GM12891 (cell line): ENCODE results near the gene PARD6B.

Experiments used
- DNase-seq: peaks from one replicate; pipeline ENCODE4 v3.0.0; 2011; ENCODE audit warnings: low spot score; ENCODE audit not compliant: insufficient read length
- FAIRE-seq: peaks from 2 replicates; lab custom pipeline; 2011; peaks lifted over from hg19 to GRCh38; lab: Jason Lieb, UNC
- PAX5 ChIP-seq: IDR thresholded peaks from 2 replicates; pipeline ENCODE4 v1.6.1; 2011; ENCODE audit warnings: low read length, moderate library complexity, mild to moderate bottlenecking; ENCODE audit not compliant: insufficient read depth, severe bottlenecking
- POLR2A ChIP-seq: IDR thresholded peaks from 2 replicates; pipeline ENCODE4 v1.6.1; 2011; ENCODE audit warnings: low read depth, low read length, control low read depth
- POLR2AphosphoS5 ChIP-seq: IDR thresholded peaks from 2 replicates; pipeline ENCODE4 v1.6.1; 2011; ENCODE audit warnings: low read depth, low read length, control low read depth
- POU2F2 ChIP-seq: IDR thresholded peaks from 2 replicates; pipeline ENCODE4 v1.6.1; 2011; ENCODE audit warnings: low read depth, mild to moderate bottlenecking, control low read depth, low read length, moderate library complexity
- SPI1 ChIP-seq: IDR thresholded peaks from 2 replicates; pipeline ENCODE4 v1.6.1; 2011; ENCODE audit warnings: low read depth, low read length, control low read depth
- TAF1 ChIP-seq: IDR thresholded peaks from 2 replicates; pipeline ENCODE4 v1.6.1; 2011; ENCODE audit warnings: low read depth, low read length, control low read depth

PARD6B gene

DNA sequence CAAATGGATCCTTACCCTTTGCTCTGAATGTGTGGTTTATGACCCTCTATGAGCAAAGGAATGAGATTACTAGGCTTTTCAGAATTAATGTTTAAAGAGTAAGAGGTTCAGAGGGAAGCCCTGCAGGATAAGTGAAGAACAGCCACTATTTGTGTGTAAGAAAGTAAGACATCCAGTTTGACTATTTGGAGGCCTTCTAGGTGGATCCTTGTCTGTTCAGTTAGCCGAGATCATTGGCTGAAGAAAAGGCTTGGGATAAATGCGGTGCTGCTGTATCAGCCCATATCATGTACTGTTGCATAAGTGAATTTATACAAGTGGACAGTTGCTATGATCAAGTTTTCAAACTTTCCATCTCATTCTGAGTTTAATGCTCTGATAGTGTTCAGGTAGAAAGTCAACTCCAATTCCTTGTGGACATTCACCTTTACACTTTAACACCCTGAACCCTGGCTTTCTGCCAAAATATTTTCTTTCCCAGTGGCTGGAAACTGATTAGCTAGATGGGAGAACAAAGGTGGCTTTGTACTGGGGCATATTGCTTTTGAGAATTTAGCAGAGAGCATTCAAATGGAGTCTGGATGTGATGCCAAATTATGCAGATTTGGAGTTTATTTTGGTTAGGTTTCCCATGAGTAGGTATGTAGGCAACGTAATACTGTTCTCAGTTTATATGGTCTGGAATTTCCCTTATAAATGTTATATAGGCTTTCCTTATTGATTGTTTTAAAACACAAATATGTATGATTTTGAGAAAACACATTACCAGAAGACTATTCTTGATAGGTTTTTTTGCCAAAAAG is 15.0 kb downstream of the PARD6B start:
- FAIRE-seq (no peak), DNase-seq (no peak)
- no peak for TF ChIP-seq PAX5

DNA sequence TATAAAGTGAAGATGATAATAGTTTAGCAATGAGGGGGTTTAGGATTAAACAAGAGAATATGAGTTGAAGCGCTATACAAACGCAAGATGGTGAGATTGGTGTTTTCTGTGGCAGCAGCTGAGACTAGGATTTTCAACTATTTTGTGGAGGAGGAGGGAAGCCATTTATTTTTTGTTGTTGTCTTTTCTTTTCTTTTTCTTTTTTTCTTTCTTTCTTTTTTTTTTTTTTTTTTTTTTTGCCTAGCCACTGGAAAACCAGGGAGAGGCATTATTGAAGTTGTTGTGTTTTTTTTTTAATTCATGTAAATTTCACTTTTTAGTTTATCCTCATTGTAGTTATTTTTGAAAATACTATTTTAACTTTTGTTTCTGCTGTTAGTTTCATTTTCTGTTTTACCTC is 15.9 kb downstream of the PARD6B start:
- TF ChIP-seq POLR2A (no peak), POLR2AphosphoS5 (no peak), SPI1 (no peak), TAF1 (no peak), POU2F2 (no peak), PAX5 (no peak)
- FAIRE-seq: no peak
- no peak for DNase-seq

DNA sequence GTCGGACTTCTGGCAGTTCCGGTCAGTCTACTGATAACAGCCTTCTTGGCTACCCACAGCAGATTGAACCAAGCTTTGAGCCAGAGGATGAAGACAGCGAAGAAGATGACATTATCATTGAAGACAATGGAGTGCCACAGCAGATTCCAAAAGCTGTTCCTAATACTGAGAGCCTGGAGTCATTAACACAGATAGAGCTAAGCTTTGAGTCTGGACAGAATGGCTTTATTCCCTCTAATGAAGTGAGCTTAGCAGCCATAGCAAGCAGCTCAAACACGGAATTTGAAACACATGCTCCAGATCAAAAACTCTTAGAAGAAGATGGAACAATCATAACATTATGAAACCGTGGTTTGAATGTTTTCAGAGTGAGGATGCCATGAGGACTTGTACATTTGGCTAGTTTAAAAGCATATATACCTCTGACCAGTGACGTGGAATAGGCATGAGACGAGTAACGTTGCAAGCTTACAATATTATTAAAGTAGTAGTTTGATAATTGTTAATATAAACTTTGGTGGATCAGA is 18.8 kb downstream of the PARD6B start:
- no peak for DNase-seq
- TF ChIP-seq SPI1: no peak
- no peak for TF ChIP-seq POLR2A
- TF ChIP-seq POU2F2: no peak
- no peak for TF ChIP-seq PAX5
- no peak for TF ChIP-seq TAF1
- TF ChIP-seq POLR2AphosphoS5: no peak
- no peak for FAIRE-seq

DNA sequence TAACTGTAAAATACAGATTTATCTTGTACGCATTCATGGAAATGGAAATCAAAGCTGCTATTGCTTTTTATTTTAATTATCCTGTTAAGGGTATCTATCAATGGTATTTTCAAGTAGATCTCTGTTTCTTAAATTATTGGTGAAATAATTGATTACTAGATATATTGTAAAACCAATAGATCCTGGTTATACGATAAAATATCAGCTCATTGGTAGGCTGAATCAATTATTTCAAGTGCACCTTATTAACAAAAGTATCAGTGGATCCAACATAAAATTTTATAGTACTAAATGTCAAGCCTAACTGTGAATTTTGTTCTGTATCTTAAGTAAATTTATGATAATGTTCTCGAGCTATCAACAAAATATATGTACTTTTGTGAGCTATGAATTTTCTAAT is 21.8 kb downstream of the PARD6B start:
- TF ChIP-seq POLR2AphosphoS5 (no peak), PAX5 (no peak), TAF1 (no peak), SPI1 (no peak), POLR2A (no peak), POU2F2 (no peak)
- DNase-seq (no peak), FAIRE-seq (no peak)

DNA sequence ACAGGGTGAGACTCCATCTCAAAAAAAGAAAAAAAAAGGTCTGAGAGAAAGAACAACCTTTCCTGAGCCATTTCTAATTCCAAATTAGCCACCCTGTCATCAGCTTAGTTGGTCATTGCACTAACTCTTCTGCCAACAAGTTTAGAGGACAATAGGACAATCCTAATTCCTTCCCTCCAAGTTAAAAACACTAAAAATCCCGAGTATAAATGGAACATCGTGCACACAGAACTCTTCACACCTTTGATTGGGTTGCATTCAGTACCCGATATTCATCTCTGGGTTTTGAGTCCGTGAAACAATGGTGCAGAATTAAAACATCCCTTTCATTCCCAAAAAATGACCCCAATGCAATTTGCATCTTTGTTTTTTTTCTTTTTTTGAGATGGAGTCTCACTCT is 23.0 kb downstream of the PARD6B start:
- no peak for FAIRE-seq
- TF ChIP-seq POU2F2: no peak
- no peak for TF ChIP-seq SPI1
- TF ChIP-seq TAF1: no peak
- TF ChIP-seq PAX5: no peak
- TF ChIP-seq POLR2AphosphoS5: no peak
- TF ChIP-seq POLR2A: no peak

DNA sequence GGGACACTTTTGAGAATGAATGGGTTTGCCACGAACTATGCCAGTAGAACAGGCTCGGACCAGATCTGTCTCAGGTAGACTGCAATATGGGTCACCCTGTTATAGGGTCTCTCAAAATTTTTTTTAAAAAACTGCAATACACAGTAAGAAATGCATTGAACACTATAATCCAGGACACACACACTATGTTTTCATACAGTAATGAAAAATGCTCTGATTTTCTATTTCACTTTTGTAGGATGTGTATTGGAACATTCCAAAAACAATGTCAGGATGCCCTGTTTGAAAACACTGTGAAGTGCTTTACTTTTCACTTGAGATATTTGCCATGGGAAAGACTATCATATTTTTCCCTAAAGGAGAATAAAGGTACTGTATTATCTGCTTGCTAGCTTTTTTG is 25.1 kb downstream of the PARD6B start:
- DNase-seq (no peak), FAIRE-seq (no peak)
- no peak for TF ChIP-seq PAX5
- TF ChIP-seq SPI1: no peak

More for the DNA sequence above, 23.0 kb downstream of the PARD6B start:
- DNase-seq: no peak

DNA sequence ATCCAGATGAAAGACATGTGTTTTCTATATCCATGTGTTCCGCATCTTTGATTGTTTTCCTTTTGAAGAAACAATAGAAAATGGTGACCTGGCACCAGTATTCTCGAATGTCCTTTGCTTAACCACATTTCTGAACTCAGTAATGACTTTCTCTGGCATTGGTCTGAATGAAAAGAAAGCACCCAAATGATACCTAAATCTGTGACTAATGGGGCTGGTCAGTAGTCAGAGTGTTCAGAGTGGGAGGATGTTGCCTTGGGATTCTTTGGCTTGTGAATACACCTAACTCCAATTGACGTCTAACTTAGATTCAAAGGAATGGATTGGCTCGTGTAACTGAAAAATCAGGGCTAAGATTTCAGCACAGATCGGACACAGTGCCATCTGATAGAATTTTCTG is 27.1 kb downstream of the PARD6B start:
- no peak for FAIRE-seq
- TF ChIP-seq POLR2AphosphoS5: no peak
- TF ChIP-seq PAX5: no peak
- no peak for TF ChIP-seq POU2F2
- no peak for TF ChIP-seq POLR2A

DNA sequence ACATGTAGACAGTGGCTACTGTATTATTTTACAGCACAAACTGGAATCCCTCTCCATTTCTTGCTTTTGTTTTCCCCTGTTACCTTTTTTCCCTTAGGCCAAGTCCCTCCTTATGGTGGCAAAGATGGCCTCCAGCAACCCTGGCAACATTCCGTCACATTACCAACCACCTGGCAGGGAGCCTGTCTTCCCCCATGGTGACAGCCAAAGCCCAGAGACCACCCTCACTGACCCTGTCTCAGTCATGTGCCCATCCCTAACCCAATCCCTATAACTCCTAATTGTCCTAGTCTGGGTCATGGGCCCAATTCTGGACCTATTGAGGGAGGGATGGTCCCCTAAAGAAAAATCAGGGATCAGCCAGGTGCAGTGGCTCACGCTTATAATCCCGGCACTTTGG is 27.6 kb downstream of the PARD6B start:
- DNase-seq (no peak), FAIRE-seq (no peak)
- TF ChIP-seq POLR2A: no peak
- no peak for TF ChIP-seq POU2F2
- TF ChIP-seq POLR2AphosphoS5: no peak
- no peak for TF ChIP-seq TAF1
- TF ChIP-seq PAX5: no peak
- TF ChIP-seq SPI1: no peak

More for the DNA sequence above, 27.1 kb downstream of the PARD6B start:
- DNase-seq: no peak

DNA sequence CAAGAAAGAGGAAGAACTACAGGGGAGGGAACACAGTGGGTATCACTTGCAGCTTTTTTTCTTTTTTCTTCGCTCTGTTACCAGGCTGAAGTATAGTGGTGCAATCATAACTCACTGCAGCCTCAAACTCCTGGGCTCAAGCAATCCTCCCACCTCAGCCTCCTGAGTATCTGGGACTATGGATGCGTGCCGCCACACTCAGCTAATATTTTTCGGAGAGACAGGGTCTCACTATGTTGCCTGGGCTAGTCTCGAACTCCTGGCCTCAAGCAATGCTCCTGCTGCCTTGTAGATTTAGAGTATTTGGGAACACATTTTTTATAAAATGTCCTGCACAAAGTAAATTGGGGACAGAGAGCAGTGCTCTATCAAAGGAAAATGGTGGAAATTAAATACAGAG is 28.3 kb downstream of the PARD6B start:
- DNase-seq: no peak
- no peak for FAIRE-seq
- TF ChIP-seq SPI1 (no peak), POLR2AphosphoS5 (no peak), POU2F2 (no peak), POLR2A (no peak), TAF1 (no peak), PAX5 (no peak)

DNA sequence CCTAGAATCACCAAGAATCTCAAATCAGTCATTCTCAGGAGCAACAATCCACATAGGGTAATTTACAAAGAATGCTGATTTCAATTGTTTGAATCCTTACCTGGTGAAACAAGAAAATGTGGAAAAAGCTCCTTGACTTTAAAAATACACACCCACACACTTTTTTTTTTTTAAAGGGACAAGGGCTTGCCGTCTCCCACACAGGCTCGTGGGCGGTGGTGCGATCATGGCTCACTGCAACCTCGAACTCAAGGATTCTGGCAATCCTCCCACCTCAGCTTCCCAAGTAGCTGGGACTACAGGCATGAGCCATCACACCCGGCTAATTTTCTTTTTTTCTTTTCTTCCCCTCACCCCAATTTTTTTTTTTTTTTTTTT is 30.7 kb downstream of the PARD6B start:
- FAIRE-seq (no peak), DNase-seq (no peak)
- TF ChIP-seq TAF1: no peak
- no peak for TF ChIP-seq PAX5
- TF ChIP-seq POLR2AphosphoS5: no peak
- no peak for TF ChIP-seq SPI1
- no peak for TF ChIP-seq POLR2A
- no peak for TF ChIP-seq POU2F2
